K562 (cell line): ENCODE measurements around the gene ZNF610. TPM values are rescaled to one million over a fixed set of nuclear protein-coding genes. Genes with fewer than 3 reads are reported as not detected.
A peak's percentile ranks its signal among the peaks of the same experiment; 100 is the strongest.

ENCODE experiments used
- BMI1 ChIP-seq: fragments of 150-350 bp; IDR thresholded peaks from 2 replicates; pipeline ENCODE4 v1.6.1; 2014; ENCODE audit warnings: low read length
- CC2D1A ChIP-seq: fragments of 450-650 bp; IDR thresholded peaks from 2 replicates; pipeline ENCODE4 v1.6.1; 2017; ENCODE audit warnings: mild to moderate bottlenecking
- RAD21 ChIP-seq, 2 experiments: fragments of 250-450 bp in 1 of 2; fragments of 450-650 bp in 1 of 2; sonication (Bioruptor Pico) in 1 of 2; formaldehyde crosslinking in 1 of 2; IDR thresholded peaks in 1 of 2; conservative IDR thresholded peaks in 1 of 2; 2 replicates each; pipeline versions ENCODE4 v1.4.0 to v1.8.0; 2020 to 2022; ENCODE audit warnings: mild to moderate bottlenecking in 2 of 2, moderate library complexity in 1 of 2
- REST ChIP-seq, 2 experiments: fragments of 450-650 bp; formaldehyde crosslinking in 1 of 2; IDR thresholded peaks; 2 replicates each; pipeline versions ENCODE4 v1.4.0 to v1.6.1; 2014 to 2020; ENCODE audit warnings: mild to moderate bottlenecking in 2 of 2, borderline replicate concordance in 1 of 2, low read depth in 1 of 2
- polyA plus RNA-seq, 8 experiments: library from polyadenylated mRNA; depleted of rRNA in 4 of 8; stranded (reverse) in 5 of 8; unstranded in 3 of 8; fragments of >200 nt; fragmentation: Nextera tagmentation in 2 of 8; fragmentation: Illumina TruSeq in 1 of 8; extraction: Ambion mirVana in 2 of 8; extraction: Trizol in 1 of 8; gene quantifications; 2 replicates each; pipeline versions ENCODE4 v1.2.1 to v1.2.3, GENCODE V29; 2011 to 2014; ENCODE audit warnings: inconsistent platforms in 1 of 8, missing spikeins in 1 of 8
- total RNA-seq, 7 experiments: library from RNA; depleted of rRNA in 6 of 7; stranded (reverse); fragments of >200 nt in 6 of 7; fragmentation: Illumina TruSeq in 2 of 7; extraction: Trizol in 2 of 7; gene quantifications; 2 replicates each; pipeline versions ENCODE4 v1.2.1 to v1.2.3, GENCODE V29; 2011 to 2021; ENCODE audit warnings: low replicate concordance in 1 of 7

ZNF610 gene
- total and polyA plus RNA-seq, 9 of the 15 experiments (the other 6 are each of a cell fraction or from before 2014, with no cell fraction given): not detected

- peak; percentile 15; the same call in 1 of the 2 replicates for TF ChIP-seq REST (IDR thresholded peaks at IDR 0.05; ENCODE audit: borderline replicate concordance)
- no peak for TF ChIP-seq REST (CRISPR knock-in tag; IDR thresholded peaks at IDR 0.05; ENCODE audit: low read depth)
- TF ChIP-seq BMI1: no peak
- 0 out of 2 replicates have a peak, but pooled peaks have one; percentile 15 for TF ChIP-seq CC2D1A
- TF ChIP-seq RAD21 (CRISPR knock-in tag; conservative IDR thresholded peaks at IDR 0.05 in 1 of 2, IDR thresholded peaks at IDR 0.05 in 1 of 2): peak in 1 of 2 experiments; percentile 52; a peak in 2 of 4 replicates
- TF ChIP-seq, all 486 proteins: peak for 5
Measured at GRCh38 chr19:52391135-52391534, 55.1 kb downstream of the ZNF610 start (continued).
